Stomach (tissue), 4 donors: ENCODE data around the gene FAM120B.

ENCODE experiments used
- CTCF ChIP-seq, 7 experiments: fragments of 450-650 bp in 4 of 7; fragments of 200-600 bp in 3 of 7; sonication (generic) in 3 of 7; IDR thresholded peaks; one replicate each; pipeline ENCODE4 v1.5.1; 2016 to 2019; ENCODE audit warnings: antibody characterized with exemption in 7 of 7, control low read depth in 2 of 7, mild to moderate bottlenecking in 1 of 7
- EP300 ChIP-seq: sonication (generic); formaldehyde crosslinking; IDR thresholded peaks from one replicate; pipeline ENCODE4 v1.6.1; 2017; ENCODE audit warnings: antibody characterized with exemption
- POLR2A ChIP-seq, 4 donors: fragments of 450-650 bp; IDR thresholded peaks; one replicate each; pipeline ENCODE4 v1.6.1; 2016; ENCODE audit warnings: antibody characterized with exemption in 4 of 4, control low read depth in 2 of 4, mild to moderate bottlenecking in 1 of 4, moderate library complexity in 1 of 4
- POLR2AphosphoS5 ChIP-seq, 3 donors: sonication (generic); formaldehyde crosslinking; IDR thresholded peaks; one replicate each; pipeline ENCODE4 v1.6.1; 2016; ENCODE audit warnings: antibody characterized with exemption in 3 of 3

DNA sequence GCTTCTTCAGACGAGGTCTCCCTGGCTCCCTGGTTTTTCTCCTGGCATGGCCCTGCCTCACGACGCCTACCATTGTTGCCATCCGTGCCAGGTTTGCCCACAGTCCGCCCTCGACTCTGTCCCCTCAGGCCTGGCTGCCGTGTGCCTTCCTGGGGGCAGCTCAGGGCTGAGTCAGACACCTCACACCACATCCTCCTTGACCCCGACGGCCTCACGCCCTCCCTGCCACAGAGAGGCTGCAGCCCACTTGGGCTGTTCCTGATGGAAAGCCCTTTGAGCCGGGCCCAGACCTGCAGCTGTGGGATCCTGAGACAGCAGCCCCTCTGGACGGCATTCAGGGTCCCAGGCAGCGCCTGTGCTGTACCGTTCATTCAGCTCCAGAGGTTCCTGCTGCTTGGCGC is 138.3 kb downstream of the FAM120B start:
- TF ChIP-seq CTCF (IDR thresholded peaks at IDR 0.05) = no peak
- TF ChIP-seq EP300 = no peak
- TF ChIP-seq POLR2A (IDR thresholded peaks at IDR 0.05) = no peak
- TF ChIP-seq POLR2AphosphoS5 (IDR thresholded peaks at IDR 0.05) = no peak
